Measurements from ENCODE around the gene SLC17A6.

Gene SLC17A6

DNA sequence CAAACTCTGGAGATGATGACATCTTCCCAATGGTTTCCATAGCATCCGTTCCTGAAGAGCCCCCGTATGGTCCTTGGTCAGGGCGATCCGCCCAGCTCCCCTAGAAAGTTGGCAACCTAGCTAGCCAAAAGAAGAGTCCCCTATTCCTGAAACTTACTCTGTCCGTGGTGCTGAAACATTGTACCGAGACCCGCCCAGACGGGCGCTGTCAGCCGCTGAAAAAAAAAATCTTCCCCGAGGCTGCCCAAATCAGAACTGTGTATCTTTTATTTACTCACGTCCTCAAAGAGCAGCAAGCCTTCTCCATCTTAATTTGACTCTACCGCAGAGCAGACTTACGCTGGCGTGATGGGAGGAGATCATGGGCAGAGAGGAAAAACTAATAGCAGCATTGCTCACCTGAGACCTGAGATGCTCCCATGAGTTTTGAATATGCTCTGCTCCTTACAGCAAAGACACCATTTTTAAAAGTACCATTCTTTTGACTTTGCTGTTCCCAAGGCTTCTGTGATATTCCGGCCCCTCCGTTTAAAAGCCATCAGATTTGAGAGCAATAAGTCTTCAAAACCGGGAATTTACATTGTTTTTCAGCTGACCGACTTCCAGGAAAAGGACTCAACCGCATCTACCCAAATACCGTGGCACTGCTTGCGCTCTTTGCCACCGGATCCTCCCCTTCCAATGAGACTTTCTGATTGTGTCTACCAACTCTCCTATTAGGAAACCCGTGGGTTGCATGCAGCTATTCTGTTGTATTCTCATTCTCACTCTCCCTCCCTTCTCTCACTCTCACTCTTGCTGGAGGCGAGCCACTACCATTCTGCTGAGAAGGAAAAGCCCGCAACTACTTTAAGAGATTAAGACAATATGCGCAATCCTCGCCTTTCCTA lies at the start of gene SLC17A6:
Gene SLC17A6, plus strand, starts transcription at position 786 of the 890 bp plus-strand sequence. CDS start 153 bp downstream, outside the sequence.
- peak; percentile 0 for DNase-seq

DNA sequence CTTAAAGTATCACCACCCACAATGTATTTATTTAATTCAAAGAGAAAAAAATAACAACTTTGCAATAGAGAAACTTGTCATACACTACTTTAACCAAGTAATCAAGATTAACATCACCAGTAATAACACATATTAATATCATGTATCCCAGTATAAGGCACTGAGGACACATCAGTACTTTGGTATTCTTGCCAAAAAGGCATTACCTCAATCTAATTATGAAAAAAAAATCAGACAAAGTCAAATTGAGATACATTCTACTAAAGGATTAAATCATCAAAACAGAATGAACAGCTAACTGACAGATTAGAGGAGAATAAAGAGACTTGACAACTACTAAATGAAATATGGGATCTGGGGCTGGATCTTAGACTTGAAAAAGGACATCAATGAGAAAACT lies 35.8 kb upstream of the SLC17A6 start:
- no peak for DNase-seq

DNA sequence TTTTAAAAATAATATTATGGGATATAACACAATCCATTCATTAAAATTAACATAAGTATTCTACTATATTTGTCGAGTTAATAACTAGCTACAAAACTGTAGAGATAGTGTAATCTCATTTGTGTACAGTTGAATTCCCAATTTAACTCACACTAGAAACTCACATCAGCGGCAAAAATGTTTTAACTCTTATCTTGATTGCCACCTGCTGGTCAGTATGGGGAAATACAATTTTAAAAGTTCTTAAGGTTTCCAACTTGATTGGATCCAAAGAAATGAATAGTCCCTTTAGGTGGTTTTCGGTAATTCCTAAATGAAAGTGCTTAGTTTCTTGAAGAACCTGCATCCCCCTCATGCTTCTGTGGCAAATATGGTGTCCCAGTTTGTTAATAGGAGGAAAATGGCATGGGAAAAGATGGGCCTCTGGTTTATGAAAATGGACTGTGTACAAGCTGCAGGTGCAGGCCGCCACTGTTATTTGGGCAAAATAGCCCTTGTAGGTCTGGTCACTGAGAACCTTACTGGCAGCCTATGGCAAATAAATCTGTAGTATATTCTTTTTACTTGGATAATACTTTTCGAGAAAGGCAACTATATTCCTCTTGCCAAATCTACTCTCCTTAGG lies 33.7 kb upstream of the SLC17A6 start:
- DNase-seq = peak; percentile 1

DNA sequence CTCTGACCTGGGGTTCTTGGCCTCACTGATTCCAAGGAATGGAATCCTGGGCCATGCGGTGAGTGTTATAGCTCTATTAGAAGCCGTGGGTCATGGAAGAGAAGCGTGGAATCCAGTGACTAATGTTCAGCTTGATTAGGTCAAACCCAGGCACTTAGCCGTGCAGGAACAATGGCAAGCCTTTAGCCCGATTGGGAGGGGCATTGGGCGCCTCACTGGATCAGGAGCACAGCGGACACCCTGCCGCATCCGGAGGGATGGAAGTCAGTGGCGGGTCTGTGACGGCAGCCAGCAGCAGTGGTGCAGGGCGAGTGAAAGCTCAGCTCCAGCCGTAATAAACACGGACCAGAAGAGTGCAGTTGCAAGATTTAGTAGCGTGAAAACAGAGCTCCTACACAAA lies 20.5 kb upstream of the SLC17A6 start:
- DNase-seq = no peak

DNA sequence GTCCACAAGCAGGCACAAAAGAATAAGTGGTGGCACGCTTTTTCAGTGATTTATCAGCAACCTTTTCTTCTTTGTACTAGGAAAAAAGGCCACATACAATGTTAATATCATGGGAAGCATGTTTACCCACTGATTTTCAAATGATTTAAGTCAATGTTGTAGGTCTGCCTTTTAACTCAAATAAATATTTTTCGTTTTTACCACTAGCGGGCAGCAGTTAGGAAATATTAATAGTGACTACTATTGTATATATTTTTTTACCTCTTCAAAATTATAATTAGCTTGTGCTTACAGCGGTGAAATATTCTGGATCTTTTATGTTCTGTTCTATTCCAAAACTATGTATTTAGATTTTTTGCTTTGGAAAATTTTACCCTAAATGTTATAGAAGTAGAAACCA lies 6.4 kb upstream of the SLC17A6 start:
- no peak for DNase-seq

DNA sequence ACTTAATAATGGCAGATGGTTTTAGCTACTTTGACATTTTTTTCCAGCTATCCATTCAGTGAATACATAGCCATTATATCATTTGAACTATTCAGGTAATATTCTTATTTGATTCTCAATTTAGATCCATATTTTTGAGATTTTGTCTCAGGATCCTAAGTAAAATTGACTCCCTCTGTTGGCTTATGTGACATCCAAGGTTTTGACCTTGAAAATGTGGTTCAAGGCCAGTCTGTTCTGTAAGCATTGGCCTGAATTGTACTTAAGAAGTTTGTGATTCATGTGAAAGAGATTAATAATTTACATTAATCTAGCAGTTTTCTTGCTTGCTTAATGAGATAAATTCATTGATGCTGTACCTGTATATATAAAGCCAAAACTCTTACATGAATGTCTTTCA lies 1.6 kb upstream of the SLC17A6 start:
- no peak for DNase-seq

DNA sequence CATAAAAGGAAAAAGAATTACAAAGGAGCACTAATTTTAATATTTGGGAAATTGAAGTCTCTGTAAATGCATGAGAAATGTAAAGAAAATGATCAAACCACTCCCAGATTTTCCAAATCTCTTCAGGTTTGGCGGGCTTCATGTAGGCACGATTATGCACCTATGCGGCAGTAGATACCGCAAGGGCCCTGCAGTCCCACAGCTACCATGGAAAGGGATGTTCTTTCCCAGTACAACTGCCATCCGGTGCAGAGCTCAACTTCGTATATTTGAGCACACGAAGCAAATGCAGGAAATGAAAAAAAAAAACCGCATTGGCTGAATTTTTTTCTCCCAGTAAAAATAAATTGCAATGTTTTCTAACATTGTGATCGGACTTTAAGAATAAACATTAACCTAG lies 1.4 kb downstream of the SLC17A6 start:
- no peak for DNase-seq

DNA sequence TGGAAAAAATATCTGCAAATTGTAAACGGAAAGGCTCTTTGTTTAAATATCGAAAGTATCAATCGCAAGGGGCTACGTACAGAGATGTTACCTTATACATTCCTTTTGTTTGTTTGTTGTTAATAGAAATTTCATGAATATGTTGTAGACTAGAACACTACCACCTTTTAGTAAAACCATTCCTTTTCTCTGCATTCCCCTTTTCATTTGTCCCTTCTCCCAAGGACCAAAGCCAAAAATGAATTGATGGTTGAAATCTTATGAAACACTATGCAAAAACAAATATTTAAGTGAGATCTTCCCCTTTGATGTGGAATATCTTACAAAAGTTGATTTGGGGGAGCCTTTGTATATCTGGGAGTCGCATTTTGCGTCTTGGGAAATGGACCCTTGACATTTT lies 2.1 kb downstream of the SLC17A6 start:
- DNase-seq = no peak

DNA sequence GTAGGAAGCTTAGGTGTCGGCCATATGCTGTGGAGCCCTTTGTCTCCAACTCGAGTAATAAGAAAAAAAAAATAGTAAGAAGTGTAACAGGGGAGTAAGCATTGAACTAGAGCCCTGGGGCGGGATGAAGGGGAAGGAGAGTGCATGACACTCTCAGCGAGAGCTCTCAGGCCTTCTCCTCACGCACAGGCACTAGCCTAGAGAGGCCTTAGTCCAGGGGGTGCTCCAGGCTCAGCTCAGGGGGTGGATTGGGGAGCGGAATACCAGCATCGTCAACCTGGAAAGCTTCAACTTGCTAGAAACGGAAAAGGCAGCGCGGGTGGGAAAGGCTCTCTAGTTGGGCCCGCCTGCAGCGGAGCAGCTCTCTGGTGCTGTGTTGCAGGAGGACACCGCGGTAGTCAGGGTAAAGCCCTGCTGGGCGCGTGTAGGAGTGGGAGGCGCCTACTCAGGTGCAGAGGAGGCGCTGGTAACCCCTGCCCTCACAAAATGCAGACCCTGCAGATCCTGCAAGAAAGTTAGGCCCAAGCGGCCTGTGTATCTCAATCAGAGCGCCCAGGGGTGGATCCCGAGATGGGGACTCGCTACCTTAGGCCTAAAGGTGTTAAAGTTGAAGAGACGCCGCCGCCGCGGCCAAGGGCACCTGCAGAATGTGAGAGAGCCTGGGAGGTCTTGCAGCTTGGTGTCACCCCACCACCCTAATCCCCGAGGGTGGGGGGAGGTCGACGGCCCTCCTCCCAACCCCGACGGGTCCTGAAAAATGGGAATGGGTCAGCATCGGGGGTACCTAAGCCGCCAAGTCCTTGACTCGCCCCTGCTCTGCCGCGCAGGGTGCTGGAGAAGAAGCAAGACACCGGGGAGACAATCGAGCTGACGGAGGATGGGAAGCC lies 2.8 kb downstream of the SLC17A6 start:
- DNase-seq = no peak

DNA sequence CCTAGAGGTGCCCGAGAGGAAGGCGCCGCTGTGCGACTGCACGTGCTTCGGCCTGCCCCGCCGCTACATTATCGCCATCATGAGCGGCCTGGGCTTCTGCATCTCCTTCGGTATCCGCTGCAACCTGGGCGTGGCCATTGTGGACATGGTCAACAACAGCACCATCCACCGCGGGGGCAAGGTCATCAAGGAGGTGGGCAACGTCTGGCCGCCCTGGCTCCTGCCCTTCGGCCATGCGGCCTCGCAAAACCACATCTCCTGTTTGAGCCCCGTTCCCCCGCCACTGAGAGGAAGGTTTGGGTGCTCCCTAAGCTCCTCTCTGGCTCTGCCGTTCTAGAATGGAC lies 3.4 kb downstream of the SLC17A6 start:
- no peak for DNase-seq

DNA sequence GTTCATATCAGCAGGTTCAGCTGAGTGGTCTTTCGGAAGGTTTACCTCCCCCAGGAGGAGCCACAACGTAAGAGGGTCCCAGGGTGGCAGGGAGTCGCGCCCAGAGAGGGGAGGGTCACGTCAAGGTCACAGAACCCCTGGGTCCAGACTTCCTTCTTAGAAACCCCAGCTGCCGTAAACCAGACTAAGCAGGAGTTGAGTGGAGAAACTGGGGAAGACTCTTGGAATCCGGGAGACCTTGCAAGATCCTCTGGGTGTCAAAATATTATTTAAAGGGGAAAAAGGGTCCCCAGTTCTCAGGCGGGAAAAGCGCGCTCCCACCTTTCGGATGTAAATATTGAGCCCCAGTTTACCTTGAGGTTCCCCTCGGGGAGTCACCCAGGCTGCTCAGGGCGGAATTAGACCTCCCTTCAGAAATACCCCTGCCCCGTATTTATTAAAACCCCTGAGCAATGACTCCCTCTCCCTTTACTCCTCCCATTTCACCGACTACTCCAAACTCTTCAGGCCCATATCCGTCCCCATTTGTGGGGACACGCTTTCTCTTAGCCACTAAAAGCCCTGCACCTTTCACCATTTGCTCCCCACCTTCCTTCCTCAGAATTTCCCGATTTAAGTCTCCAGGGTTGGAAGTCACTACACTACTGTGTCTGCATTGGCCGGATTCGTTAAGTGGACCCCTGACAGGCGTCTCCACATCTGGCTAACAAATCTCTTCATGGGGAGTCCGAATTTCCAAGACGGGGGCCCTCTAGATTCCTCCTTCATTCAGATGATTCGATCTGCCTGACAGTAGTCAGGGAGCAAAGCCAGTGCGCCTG lies 4.2 kb downstream of the SLC17A6 start:
- no peak for DNase-seq

DNA sequence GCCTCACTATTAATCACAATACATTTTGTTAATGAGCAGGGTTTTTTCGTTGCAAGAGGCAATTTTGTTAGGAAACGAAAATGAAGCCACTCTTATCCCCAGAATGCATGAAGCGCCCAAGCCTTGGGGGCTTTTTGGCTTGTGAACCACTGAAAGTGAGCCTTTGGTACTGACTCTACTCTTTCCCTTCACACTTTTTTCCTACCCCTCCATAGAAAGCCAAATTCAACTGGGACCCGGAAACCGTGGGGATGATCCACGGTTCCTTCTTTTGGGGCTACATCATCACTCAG lies 4.8 kb downstream of the SLC17A6 start:
- no peak for DNase-seq

DNA sequence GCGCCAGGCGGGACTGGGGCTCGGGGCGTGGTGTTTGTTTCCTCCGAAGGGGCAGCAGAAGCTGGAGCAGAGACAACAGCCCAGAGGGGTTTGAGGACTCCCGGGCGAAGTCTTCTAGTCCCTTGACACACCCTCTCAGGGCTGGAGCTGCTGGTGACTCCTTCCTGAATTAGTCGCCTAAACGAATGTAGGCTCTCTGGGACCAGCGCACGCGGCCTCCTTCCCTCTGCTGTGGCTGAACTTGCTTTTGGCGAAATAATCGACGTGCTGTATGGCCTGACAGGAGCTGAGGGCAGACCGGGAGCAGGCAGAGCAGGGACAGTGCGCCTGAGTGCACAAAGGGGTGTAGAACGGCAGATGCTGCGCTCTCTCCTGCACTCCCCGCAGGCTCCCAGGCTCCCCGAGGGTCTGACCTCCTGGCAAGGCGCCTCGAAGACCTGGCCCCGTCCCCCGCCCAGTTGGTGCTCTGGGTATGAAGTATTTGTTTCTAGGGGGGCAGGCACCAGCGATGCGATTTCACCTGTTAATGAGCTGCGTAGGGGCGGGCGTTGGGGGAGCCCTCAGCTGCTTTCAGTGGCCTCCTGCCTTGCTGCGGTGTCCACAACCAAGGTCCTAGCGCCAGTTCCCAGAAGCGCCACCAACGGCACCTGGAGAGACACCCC lies 5.3 kb downstream of the SLC17A6 start:
- no peak for DNase-seq

DNA sequence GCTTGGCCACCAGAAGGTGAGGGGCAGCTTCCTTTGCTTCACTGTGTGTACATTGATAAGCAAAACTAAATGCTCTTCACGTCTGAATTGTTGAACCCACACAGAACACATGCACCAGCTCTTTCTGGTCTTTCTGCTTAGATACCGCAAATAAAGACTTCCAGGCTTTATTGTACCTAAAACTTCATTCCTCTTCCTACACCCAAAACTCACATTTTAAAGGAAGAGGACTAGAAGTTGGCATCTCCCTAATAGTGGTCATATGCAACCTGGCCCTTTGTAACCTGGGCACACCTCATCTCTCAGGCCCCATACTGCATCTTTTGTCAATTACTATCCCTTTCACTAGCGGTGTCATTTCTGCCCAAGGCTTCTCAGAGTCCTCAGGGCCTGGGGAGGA lies 5.9 kb downstream of the SLC17A6 start:
- no peak for DNase-seq

DNA sequence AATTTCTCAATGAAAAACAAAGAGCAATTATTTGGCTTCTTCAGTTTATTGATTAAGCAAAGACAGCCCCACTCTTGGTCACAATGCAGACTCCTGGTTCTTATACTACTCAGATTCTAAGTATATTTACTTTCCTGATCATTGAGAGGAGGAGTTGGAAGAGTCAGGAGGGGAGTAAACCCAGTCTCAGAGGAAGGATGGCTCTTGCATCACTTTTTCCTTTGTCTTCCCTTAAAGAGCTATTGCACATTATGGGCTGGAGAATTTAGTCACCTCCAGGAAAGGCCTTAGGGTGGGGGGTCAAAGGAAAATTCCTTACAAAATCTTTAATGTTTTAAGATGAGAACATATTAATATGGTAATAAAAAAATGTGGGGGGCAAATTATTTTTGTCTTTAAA lies 8.1 kb downstream of the SLC17A6 start:
- DNase-seq = no peak

DNA sequence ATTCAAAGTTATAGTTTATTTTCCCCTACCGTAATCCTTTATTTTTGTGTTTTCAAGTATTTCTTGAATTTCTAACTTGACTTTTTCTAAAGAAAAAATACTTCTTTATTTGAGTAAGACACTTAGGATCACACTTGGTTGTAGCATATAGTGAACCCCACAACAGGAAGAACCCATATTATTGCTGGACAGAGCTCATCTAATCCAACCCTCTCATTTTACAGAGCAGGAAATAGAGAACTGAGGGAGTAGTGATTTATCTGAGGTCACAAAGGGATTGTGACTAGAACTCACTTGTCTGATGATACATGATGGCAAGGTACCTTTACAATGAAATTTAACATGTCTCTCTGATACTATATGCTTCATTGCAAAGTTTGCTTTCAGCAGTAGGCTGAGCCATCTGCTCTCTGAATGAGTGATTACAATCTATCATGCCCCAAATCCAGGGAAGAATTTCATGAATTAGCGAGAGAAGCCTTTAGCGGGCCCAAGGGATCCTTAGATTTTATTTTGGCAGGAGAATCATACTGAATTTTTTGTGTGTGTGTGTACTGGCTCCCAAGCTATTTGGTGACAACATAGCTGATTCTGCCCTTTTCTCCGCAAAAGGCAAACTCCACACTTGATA lies 9.8 kb downstream of the SLC17A6 start:
- DNase-seq = peak; percentile 6

DNA sequence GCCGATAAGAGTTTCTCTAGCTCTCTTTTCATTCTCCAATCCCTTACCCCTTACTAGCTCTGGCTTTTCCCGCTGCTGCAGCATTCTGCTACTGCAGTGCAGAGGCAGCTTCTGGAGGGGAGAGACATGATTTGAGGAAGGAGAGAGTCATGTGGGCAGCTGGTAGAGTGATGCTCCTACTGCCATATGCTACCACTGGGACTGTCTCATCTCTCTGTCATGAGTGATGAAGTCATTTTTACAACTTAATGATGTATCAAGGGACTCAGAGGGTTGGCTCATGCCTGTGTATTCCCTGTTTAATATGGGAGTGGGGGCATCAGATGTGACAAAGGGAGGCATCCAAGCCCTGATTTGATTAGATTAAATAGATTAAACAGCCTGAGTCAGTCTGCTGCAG lies 11.3 kb downstream of the SLC17A6 start:
- no peak for DNase-seq

DNA sequence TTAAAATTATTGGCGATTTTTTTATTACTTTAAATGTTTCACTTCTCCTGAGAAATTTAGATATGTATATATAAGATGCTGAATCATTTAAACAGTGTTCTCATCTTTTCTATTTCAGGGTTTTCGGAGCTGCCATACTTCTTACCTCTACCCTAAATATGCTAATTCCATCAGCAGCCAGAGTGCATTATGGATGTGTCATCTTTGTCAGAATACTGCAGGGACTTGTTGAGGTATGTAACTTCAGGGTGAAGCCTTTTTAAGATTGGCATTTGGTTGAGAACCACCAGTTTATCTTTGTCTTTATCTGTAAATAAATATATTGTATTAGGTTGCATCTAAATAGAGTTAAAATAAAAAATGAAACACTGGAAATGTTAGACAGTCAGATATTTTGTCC lies 21.1 kb downstream of the SLC17A6 start:
- DNase-seq = no peak

DNA sequence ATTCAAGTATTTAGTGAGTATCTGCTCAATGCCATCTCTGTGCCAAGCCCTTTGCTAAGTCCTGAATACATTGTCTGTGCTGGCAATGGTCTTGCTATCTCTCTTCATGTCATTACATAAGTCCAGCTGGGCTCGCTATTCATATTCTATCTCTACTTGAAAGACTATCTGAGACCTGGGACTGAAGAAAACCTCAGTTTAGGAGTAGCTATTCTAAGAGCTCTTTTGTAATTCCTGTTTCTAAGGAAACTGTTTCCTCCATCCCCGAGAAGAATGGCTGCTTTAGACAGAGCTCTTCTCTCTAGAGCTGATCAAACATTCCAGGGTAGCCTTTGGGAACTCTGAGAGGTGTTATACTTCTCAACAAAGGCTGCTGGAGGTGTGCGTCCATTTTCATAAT lies 33.0 kb downstream of the SLC17A6 start:
- DNase-seq = no peak

DNA sequence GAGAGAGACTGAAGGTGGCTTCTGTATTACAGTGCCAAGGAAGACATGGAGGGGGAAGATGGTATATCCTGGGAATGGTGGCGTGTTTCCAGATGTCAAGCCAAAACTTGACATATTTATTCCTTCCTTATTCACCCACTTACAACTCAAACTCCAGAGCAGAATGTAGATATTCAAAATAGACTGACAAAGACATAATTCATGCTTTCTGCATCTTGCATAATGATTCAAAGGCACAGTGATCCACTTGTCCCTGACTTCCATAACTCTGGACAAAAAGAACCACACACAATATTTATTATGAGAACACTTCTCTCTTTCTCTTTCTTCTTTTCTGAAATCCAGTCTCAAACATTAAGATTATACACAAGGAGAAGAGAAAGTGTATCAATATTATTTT lies 48.9 kb downstream of the SLC17A6 start:
- DNase-seq = no peak

DNA sequence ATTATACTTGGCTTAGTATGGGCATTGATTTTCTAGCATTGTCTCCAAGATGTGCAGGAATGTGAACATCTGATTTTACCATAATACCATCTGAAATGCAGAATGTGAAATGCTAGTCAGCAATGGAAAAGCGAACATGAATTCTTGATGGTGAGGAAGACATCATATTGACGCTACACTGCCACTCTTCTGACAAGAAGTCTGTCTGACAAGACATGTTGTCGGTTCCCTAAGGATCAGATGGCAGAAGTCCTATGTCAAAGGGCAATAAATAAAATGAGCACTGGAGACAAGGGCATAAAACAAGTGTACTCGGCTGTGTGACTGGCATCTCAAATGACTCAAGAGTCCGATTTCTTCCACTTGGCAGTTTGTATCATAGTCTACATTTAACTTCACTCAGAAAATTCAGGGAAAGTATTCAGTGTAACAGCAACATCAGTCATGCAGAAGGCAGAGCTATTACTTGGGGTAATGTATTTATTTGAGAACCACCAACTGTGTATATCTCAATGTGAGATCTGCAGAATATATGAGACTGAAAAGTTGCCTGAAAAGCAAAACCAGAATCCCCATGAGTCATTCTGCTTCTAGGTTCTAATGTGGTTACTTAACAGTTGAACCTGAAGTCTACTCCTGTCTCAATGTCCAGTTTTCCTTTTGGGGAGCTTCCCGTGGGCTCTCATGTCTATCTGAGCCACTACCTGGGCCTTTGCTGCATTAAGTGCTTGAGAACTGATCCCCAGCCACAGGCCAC lies 51.5 kb downstream of the SLC17A6 start:
- DNase-seq = no peak

All from DMS 273 treated with DMSO at 0.1 percent for 48 hours (cell line).